HEK293T (cell line): ENCODE data around the gene HIPK1.

Experiments
- SUZ12 ChIP-seq: fragments of 450-650 bp; IDR thresholded peaks from 2 replicates; pipeline ENCODE4 v1.6.1; 2016; ENCODE audit warnings: mild to moderate bottlenecking
- TF ChIP-seq, protein P1 (sequence below): fragments of 450-650 bp; IDR thresholded peaks from 2 replicates; pipeline ENCODE4 v1.6.1; 2016

DNA sequence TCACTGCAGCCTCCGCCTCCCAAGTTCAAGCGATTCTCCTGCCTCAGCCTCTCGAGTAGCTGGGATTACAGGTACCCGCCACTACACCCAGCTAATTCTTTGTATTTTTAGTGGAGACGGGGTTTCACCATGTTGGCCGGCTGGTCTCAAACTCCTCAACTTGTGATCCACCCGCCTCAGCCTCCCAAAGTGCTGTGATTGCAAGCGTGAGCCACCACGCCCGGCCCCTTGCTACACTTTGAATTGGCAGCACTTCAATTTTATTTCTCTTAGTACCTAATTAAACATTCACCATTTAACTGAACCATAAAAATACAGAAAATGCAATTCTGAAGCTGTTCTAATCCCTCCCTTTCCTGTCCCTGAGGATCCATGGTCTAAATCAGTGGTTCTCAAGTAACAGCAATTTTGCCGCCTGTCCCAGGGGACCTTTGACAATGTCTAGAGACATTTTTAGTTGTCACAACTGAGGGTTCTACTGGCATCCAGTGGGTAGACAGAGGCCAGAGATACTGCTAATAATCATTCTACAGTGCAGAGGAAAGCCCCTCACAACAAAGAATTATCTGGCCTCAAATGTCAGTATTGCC, 37.4 kb upstream of the HIPK1 start:
- TF ChIP-seq, protein P1, sequence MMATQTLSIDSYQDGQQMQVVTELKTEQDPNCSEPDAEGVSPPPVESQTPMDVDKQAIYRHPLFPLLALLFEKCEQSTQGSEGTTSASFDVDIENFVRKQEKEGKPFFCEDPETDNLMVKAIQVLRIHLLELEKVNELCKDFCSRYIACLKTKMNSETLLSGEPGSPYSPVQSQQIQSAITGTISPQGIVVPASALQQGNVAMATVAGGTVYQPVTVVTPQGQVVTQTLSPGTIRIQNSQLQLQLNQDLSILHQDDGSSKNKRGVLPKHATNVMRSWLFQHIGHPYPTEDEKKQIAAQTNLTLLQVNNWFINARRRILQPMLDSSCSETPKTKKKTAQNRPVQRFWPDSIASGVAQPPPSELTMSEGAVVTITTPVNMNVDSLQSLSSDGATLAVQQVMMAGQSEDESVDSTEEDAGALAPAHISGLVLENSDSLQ = no peak
- TF ChIP-seq SUZ12 = no peak
